ENCODE data around the gene ELAPOR2. TPM values are rescaled to one million over a fixed set of nuclear protein-coding genes. Genes with fewer than 3 reads are reported as not detected.

Gene ELAPOR2
- total and polyA plus RNA-seq, 9 of the 15 experiments (the other 6 are each of a cell fraction or from before 2014, with no cell fraction given) = 9.2 to 72.0 (median 35.0) TPM

DNA sequence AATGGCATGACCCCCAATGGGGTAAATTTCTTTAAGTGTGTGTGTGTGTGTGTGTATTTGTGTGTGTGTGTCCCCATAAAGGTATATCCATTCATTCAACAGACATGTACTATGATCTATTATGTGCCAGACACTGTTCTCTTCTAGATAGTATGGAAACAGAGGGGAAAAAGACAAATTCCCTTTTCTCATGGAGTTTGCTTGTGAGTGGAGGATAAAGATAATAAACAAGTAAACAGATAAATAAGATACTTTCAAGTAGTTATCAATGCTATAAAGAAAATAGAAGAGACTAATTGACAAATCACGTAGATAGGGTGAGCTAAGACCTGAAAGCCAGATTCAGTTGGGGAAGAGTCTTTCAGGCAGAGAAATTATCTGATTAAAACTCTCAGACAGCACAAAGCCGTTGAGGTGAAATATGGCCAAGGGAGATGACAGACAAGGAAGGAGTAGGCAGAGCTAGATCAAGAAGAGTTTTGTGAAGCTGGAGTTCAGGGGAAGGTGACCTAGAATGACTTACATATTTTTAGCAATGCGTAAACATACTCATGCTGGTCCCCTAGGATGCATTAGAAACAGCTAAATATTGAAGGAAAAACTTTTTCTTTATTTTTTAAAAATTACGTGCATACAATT, 47.6 kb upstream of the ELAPOR2 start (continued):
- TF ChIP-seq, protein P1, sequence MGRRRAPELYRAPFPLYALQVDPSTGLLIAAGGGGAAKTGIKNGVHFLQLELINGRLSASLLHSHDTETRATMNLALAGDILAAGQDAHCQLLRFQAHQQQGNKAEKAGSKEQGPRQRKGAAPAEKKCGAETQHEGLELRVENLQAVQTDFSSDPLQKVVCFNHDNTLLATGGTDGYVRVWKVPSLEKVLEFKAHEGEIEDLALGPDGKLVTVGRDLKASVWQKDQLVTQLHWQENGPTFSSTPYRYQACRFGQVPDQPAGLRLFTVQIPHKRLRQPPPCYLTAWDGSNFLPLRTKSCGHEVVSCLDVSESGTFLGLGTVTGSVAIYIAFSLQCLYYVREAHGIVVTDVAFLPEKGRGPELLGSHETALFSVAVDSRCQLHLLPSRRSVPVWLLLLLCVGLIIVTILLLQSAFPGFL (CRISPR knock-in tag; IDR thresholded peaks at IDR 0.05) = no peak
- TF ChIP-seq POLR2AphosphoS2 (IDR thresholded peaks at IDR 0.05; ENCODE audit: low read length) (no peak), ZC3H4 (CRISPR knock-in tag; IDR thresholded peaks at IDR 0.05; ENCODE audit: borderline replicate concordance) (no peak), ARID2 (IDR thresholded peaks at IDR 0.05) (no peak), KLF13 (tag; IDR thresholded peaks at IDR 0.05; ENCODE audit: borderline replicate concordance, low read depth) (no peak), BRF1 (IDR thresholded peaks at IDR 0.05; ENCODE audit: borderline replicate concordance, extremely low read depth, insufficient read length) (no peak), ZNF764 (CRISPR knock-in tag; IDR thresholded peaks at IDR 0.05; ENCODE audit: low read depth) (no peak), CSDE1 (IDR thresholded peaks at IDR 0.05) (no peak), ELF1 (tag; IDR thresholded peaks at IDR 0.05) (0 out of 2 replicates have a peak, but pooled peaks have one; percentile 5), HDAC6 (IDR thresholded peaks at IDR 0.05; ENCODE audit: low read depth, low read length) (no peak), PCBP2 (IDR thresholded peaks at IDR 0.05; ENCODE audit: low read depth, low read length, poor library complexity, severe bottlenecking) (no peak), NR3C1 (CRISPR knock-in tag; IDR thresholded peaks at IDR 0.05) (no peak), TOE1 (IDR thresholded peaks at IDR 0.05; ENCODE audit: borderline replicate concordance) (no peak), TOE1 (CRISPR knock-in tag; IDR thresholded peaks at IDR 0.05; ENCODE audit: borderline replicate concordance, low read depth) (no peak), MYNN (IDR thresholded peaks at IDR 0.05) (no peak), MYNN (CRISPR knock-in tag; IDR thresholded peaks at IDR 0.05) (no peak)
- TF ChIP-seq, protein P2, sequence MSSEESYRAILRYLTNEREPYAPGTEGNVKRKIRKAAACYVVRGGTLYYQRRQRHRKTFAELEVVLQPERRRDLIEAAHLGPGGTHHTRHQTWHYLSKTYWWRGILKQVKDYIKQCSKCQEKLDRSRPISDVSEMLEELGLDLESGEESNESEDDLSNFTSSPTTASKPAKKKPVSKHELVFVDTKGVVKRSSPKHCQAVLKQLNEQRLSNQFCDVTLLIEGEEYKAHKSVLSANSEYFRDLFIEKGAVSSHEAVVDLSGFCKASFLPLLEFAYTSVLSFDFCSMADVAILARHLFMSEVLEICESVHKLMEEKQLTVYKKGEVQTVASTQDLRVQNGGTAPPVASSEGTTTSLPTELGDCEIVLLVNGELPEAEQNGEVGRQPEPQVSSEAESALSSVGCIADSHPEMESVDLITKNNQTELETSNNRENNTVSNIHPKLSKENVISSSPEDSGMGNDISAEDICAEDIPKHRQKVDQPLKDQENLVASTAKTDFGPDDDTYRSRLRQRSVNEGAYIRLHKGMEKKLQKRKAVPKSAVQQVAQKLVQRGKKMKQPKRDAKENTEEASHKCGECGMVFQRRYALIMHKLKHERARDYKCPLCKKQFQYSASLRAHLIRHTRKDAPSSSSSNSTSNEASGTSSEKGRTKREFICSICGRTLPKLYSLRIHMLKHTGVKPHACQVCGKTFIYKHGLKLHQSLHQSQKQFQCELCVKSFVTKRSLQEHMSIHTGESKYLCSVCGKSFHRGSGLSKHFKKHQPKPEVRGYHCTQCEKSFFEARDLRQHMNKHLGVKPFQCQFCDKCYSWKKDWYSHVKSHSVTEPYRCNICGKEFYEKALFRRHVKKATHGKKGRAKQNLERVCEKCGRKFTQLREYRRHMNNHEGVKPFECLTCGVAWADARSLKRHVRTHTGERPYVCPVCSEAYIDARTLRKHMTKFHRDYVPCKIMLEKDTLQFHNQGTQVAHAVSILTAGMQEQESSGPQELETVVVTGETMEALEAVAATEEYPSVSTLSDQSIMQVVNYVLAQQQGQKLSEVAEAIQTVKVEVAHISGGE (CRISPR knock-in tag; IDR thresholded peaks at IDR 0.05) = no peak
- TF ChIP-seq, protein P3, sequence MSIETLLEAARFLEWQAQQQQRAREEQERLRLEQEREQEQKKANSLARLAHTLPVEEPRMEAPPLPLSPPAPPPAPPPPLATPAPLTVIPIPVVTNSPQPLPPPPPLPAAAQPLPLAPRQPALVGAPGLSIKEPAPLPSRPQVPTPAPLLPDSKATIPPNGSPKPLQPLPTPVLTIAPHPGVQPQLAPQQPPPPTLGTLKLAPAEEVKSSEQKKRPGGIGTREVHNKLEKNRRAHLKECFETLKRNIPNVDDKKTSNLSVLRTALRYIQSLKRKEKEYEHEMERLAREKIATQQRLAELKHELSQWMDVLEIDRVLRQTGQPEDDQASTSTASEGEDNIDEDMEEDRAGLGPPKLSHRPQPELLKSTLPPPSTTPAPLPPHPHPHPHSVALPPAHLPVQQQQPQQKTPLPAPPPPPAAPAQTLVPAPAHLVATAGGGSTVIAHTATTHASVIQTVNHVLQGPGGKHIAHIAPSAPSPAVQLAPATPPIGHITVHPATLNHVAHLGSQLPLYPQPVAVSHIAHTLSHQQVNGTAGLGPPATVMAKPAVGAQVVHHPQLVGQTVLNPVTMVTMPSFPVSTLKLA (conservative IDR thresholded peaks at IDR 0.05) = peak in 1 of 2 experiments; percentile 47; a peak in 1 of 4 replicates
- TF ChIP-seq, protein P4, sequence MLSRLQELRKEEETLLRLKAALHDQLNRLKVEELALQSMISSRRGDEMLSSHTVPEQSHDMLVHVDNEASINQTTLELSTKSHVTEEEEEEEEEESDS (CRISPR knock-in tag; IDR thresholded peaks at IDR 0.05) = no peak
- TF ChIP-seq, protein P5, sequence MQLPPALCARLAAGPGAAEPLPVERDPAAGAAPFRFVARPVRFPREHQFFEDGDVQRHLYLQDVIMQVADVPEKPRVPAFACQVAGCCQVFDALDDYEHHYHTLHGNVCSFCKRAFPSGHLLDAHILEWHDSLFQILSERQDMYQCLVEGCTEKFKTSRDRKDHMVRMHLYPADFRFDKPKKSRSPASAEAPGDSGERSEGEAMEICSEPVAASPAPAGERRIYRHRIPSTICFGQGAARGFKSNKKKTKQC (CRISPR knock-in tag; IDR thresholded peaks at IDR 0.05) = no peak

Data from K562 (cell line).